Activated naive CD8-positive, alpha-beta T cell treated with anti-CD3 and anti-CD28 coated beads, Interleukin-2, amount 10 ng/mL, durations not matched to agents 7 days and 5 days (primary cell): Measurements from ENCODE around the gene CEP295NL. TPM values are rescaled to one million over a fixed set of nuclear protein-coding genes. Genes with fewer than 3 reads are reported as not detected.

Experiments used
- ATAC-seq: fragments of 150-1000 bp; cut with Tn5 transposase; one replicate; pipeline ENCODE4 v1.10.0; 2021; ENCODE audit warnings: low read depth, moderate library complexity
- POLR2A ChIA-PET: fragments of 350-600 bp; sonication (Branson Sonifier 250); formaldehyde crosslinking; loops from one replicate; lab custom pipeline; 2021; ENCODE audit warnings: antibody characterized with exemption; lab: Charles Lee
- DNase-seq: peaks from one replicate; pipeline ENCODE4 v3.0.0; 2021
- H3K27ac Mint-ChIP-seq: one replicate; pipeline ENCODE4 v1.8.0; 2022; ENCODE audit warnings: mild to moderate bottlenecking, mixed read lengths
- H3K27me3 Mint-ChIP-seq: one replicate; pipeline ENCODE4 v1.8.0; 2022; ENCODE audit warnings: mild to moderate bottlenecking, moderate library complexity, mixed read lengths
- H3K36me3 Mint-ChIP-seq: one replicate; pipeline ENCODE4 v1.8.0; 2021; ENCODE audit warnings: mild to moderate bottlenecking, mixed read lengths
- H3K4me1 Mint-ChIP-seq: one replicate; pipeline ENCODE4 v1.8.0; 2021; ENCODE audit warnings: mixed read lengths
- H3K4me3 Mint-ChIP-seq: one replicate; pipeline ENCODE4 v1.8.0; 2022; ENCODE audit warnings: mild to moderate bottlenecking, moderate library complexity, mixed read lengths
- H3K9me3 Mint-ChIP-seq: one replicate; pipeline ENCODE4 v1.8.0; 2021; ENCODE audit warnings: mixed read lengths
- total RNA-seq, 2 experiments: library from RNA; stranded (reverse); gene quantifications; one replicate each; pipeline ENCODE4 v1.2.3, GENCODE V29; 2021

Gene CEP295NL
- total RNA-seq, 2 experiments from 2014 or later, result 0.23 TPM; not detected in 1

DNA sequence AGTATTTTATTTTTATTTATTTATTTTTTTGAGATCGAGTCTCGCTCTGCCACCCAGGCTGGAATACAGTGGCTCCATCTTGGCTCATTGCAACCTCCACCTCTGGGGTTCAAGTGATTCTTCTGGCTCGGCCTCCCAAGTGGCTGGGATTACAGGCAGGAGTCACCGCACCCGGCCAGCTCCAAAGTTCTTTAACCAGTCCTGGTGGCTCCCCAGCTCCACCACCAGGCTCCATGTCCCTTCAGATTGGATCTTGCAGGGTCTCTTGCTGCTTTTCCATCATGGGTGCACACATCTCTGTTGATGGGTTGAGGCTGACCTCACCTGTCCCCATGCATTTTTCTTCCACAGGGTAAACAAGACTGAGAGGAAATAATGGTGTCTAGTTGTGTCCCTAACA lies 54.0 kb downstream of the CEP295NL start:
- H3K27me3 Mint-ChIP-seq, result no peaks in the 10 kb centered on the region
- peaks cover 4% of the 10 kb centered on the region for H3K4me1 Mint-ChIP-seq
- no peak overlapping the region for H3K27ac Mint-ChIP-seq
- no peak for DNase-seq
- H3K36me3 Mint-ChIP-seq, result peaks cover 2% of the 10 kb centered on the region
- no peaks in the 10 kb centered on the region for H3K9me3 Mint-ChIP-seq
- no peak overlapping the region for H3K4me3 Mint-ChIP-seq
- POLR2A ChIA-PET, result no interaction called here
- ATAC-seq, result no peak

DNA sequence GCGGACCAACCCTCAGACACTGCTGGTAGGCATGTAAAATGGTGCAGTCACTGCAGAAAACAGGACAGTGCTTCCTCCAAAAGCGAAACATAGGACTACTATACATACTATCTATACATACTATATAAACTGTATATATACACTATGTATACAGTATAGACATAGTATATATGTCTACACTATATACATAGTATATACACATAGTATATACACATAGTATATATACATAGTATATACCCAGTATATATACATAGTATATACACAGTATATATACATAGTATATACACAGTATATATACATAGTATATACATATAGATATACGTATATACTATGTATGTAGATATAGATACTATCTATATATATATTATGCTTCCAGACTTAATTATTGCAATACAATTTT lies 55.9 kb downstream of the CEP295NL start:
- no peaks in the 10 kb centered on the region for H3K27me3 Mint-ChIP-seq
- H3K4me3 Mint-ChIP-seq, result no peak overlapping the region
- no peak for ATAC-seq
- peaks cover 2% of the 10 kb centered on the region for H3K36me3 Mint-ChIP-seq
- peaks cover 9% of the 10 kb centered on the region for H3K4me1 Mint-ChIP-seq
- POLR2A ChIA-PET, result no interaction called here
- DNase-seq, result no peak
- no peaks in the 10 kb centered on the region for H3K9me3 Mint-ChIP-seq
- H3K27ac Mint-ChIP-seq, result no peak overlapping the region

DNA sequence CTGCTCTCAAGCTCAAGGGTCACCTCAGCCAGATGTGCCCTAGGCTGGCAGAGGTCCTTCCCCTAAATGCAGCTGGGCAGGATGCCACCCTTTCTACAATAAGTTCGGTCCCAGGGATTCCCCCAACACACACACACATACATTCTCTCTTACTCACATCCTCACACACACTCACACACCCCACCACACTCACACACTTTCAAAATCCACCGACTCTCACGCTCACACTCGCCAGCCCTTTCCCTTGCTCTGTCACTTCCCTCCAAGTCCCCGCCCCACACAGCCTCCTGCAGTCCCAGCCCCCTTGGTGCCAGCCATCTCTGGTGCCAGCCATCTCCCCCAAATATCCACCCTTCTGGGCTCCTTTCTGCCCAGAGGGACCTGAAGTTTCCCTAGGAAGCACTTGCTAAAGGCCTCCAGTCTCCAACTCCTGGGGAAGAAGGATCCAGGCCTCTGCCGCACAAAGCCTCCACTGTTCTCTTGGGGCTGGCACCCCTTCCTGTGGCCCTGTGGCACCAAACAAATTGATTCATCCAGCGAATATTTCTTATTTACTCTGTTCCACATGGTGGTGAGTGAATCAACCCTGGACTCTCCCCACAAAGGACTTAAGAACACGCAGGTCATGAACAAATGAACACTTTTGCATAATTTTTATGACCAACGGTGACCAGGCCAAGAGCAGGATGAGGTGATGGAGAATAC lies 58.5 kb downstream of the CEP295NL start:
- peaks cover 18% of the 10 kb centered on the region for H3K4me1 Mint-ChIP-seq
- no peak overlapping the region for H3K4me3 Mint-ChIP-seq
- no peak overlapping the region for H3K27ac Mint-ChIP-seq
- no peak for ATAC-seq
- H3K9me3 Mint-ChIP-seq, result no peaks in the 10 kb centered on the region
- POLR2A ChIA-PET, result no interaction called here
- H3K36me3 Mint-ChIP-seq, result peaks cover 2% of the 10 kb centered on the region
- H3K27me3 Mint-ChIP-seq, result no peaks in the 10 kb centered on the region
- DNase-seq, result no peak

DNA sequence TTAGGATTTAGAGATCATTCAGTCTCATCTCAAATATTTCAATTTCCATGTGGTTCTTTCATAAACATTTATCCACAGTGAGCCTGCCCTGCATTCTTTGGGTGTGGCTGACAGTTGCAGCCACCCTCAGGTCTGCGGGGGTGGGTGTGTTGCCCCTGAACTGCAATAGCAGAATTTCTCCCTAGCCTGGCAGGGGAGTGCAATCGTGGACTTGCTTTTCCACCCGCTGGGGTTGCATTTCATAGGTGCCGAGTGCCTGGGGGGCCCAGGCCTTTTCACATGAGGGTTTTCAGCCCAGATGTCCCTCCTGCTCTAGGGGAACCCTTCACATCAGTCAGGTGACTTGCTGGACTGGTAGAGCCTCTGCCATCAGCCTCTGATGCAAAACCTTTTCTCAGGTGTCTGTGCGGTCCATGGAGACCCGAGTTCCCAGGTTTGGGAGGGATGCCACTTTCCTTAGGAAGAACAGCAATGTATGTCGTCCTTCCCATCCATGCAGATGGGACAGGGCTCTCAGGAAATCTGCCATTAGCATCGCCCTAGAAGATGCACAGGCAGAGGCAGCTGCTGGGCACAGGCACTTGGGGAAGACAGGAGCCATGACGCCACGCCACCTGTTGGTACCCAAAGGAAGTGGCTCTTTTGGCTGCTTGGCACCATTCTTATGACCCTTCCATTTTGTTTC lies 60.0 kb downstream of the CEP295NL start:
- H3K4me1 Mint-ChIP-seq, result peaks cover 30% of the 10 kb centered on the region
- H3K27me3 Mint-ChIP-seq, result no peaks in the 10 kb centered on the region
- H3K27ac Mint-ChIP-seq, result no peak overlapping the region
- ATAC-seq (no peak), DNase-seq (peak; percentile 63)
- H3K36me3 Mint-ChIP-seq, result peaks cover 2% of the 10 kb centered on the region
- H3K9me3 Mint-ChIP-seq, result no peaks in the 10 kb centered on the region
- POLR2A ChIA-PET, result interaction anchor here (0.5 kb wide), 1 partner anchor 57 kb away, joined by 3 read pairs; no protein-coding TSS in a partner anchor
- H3K4me3 Mint-ChIP-seq, result no peak overlapping the region

DNA sequence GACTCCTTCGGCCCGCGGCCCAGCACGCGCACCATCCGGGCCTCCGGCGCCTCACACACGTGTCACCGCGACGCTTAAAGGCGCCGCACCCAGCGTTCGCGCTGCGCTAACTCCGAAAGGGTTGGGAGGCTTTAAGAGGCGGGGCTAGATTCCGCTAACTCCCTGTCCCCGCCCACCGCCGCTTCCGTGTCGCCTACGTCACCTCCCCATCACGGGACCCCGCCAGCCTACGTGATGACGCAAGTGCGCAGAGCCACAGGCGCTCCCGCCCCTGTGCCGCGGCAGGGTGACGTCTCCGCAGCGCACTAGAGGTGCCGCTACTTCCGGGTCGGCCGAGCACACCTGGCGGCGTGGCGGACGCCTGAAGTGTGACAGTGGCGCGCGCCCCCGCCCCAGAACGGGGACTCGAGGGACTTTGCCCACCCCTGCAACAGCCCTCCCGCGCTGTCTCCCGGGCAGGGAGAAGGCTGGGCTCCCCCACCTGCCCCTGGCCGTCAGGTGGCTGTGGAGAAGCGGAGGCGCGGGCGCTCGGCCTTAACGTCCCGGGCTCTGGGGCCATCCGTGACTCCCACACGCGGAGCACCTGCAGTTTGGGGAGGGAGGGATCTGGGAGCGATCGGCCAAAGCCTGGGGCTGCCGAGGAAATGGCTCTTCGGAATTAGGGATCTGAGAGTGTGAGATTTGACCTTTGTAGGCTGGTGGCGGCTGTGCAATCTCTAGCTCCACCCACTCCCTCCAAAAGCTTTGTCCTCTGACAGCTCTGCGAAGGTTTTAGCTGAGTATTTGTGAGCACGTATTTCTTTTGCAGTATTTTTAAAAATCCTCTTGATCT lies 62.0 kb downstream of the CEP295NL start, which contains the start of gene USP36:
Gene USP36 (minus strand): TSS at position 35 of the 832 bp plus-strand sequence. CDS start 4,451 bp downstream, outside the sequence.
- DNase-seq, result peak; percentile 99
- Mint-ChIP-seq H3K4me3 (peak within 1 kb of the TSS; percentile 92), H3K9me3 (no peaks in the 10 kb centered on the region), H3K4me1 (peaks cover 38% of the 10 kb centered on the region), H3K36me3 (peaks cover 11% of the 10 kb centered on the region), H3K27me3 (no peaks in the 10 kb centered on the region), H3K27ac (peak within 1 kb of the TSS; percentile 96)
- ATAC-seq, result peak; percentile 88
- POLR2A ChIA-PET, result interaction anchor here (0.5 to 2.1 kb wide), 12 partner anchors 10 to 312 kb away, joined by 3 to 16 read pairs (median 4); no protein-coding TSS in a partner anchor

Other genes starting within 250 kb of the CEP295NL start
- gene CYTH1, start 120.9 kb downstream of the CEP295NL start, total RNA-seq, result 100 to 1,000 TPM; 180 to 200 TPM
- gene USP36, start 62.4 kb downstream of the CEP295NL start, total RNA-seq, result 10 to 100 TPM; 87.8 to 94.3 TPM
- gene TIMP2, start 22.2 kb upstream of the CEP295NL start, total RNA-seq, result 1 to 10 TPM; 5.0 to 6.0 TPM
- 100 to 1,000 TPM; 193 to 222 TPM for gene LGALS3BP, start 76.7 kb upstream of the CEP295NL start, total RNA-seq
- gene CANT1, start 106.6 kb upstream of the CEP295NL start, total RNA-seq, result 10 to 100 TPM; 56.0 to 61.5 TPM
- not detected for gene C1QTNF1, start 121.0 kb upstream of the CEP295NL start, total RNA-seq
- gene ENGASE, start 171.6 kb upstream of the CEP295NL start, total RNA-seq, result 10 to 100 TPM; 72.8 to 78.2 TPM